Activated naive CD8-positive, alpha-beta T cell treated with anti-CD3 and anti-CD28 coated beads, Interleukin-2, amount 50 U/mL, for 24 hours (primary cell): ENCODE data around the gene WDR45B.

Experiments
- ATAC-seq: fragments of 150-1000 bp; cut with Tn5 transposase; one replicate; pipeline ENCODE4 v1.10.0; 2021
- DNase-seq: peaks from one replicate; pipeline ENCODE4 v3.0.0; 2021
- H3K27ac Mint-ChIP-seq: one replicate; pipeline ENCODE4 v1.8.0; 2021; ENCODE audit warnings: mild to moderate bottlenecking, mixed read lengths
- H3K27me3 Mint-ChIP-seq: one replicate; pipeline ENCODE4 v1.8.0; 2021; ENCODE audit warnings: mixed read lengths
- H3K36me3 Mint-ChIP-seq: one replicate; pipeline ENCODE4 v1.8.0; 2021; ENCODE audit warnings: low read depth, mixed read lengths
- H3K4me1 Mint-ChIP-seq: one replicate; pipeline ENCODE4 v1.8.0; 2021; ENCODE audit warnings: mixed read lengths
- H3K4me3 Mint-ChIP-seq: one replicate; pipeline ENCODE4 v1.8.0; 2021; ENCODE audit warnings: mild to moderate bottlenecking, moderate library complexity, mixed read lengths
- H3K9me3 Mint-ChIP-seq: one replicate; pipeline ENCODE4 v1.8.0; 2021; ENCODE audit warnings: mixed read lengths

WDR45B gene

DNA sequence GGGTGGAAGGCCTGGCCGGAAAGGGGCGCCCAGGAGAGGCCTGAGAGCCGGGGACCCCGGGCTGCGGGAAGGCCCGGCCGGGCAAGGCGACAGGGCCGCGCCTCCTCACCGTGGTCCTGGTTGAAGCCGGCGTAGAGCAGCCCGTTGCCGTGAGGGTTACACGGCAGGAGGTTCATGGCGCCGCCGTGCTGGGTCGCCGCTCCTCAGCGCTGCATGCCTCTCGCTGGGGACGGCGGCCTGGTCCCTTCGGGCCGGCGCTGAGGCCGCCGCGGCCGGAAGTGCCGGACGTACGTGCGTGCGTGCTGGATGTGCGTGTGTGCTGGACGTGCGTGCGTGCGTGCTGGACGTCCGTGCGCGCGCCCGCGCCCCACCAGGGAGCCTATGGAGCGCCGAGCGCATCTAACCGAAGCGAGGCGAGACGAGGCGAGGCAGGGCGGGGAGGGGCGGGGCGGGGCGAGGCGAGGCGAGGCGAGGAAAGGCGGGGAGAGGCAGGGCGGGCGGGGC, at the start of gene WDR45B:
Gene WDR45B, minus strand, starts transcription at position 280 of the 504 bp plus-strand sequence. Its CDS starts 104 bp downstream, at position 176.
- peak; percentile 90 for ATAC-seq
- peak; percentile 91 for DNase-seq
- H3K27ac Mint-ChIP-seq, result peak within 1 kb of the TSS; percentile 64
- peaks cover 18% of the 10 kb centered on the region for H3K4me1 Mint-ChIP-seq
- H3K36me3 Mint-ChIP-seq, result peaks cover 22% of the 10 kb centered on the region
- H3K27me3 Mint-ChIP-seq, result no peaks in the 10 kb centered on the region
- no peaks in the 10 kb centered on the region for H3K9me3 Mint-ChIP-seq
- peak within 1 kb of the TSS; percentile 83 for H3K4me3 Mint-ChIP-seq

DNA sequence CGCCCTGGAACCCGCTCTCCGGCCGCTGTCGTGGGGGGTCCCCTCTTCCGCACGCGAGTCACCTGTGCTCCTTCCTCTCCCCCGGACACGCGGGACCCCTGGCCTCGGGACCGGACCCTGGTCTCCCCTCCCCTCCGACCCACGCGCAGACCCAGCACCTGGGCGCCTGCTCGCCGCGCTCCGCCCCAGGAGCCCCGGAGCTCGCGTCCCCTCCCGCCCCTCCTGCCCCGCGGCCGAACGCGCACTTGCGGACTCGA, 49.5 kb upstream of the WDR45B start:
- Mint-ChIP-seq H3K4me3 (no peak overlapping the region), H3K36me3 (peaks cover 7% of the 10 kb centered on the region), H3K9me3 (peaks cover 7% of the 10 kb centered on the region), H3K27ac (no peak overlapping the region), H3K4me1 (peaks cover 7% of the 10 kb centered on the region), H3K27me3 (no peaks in the 10 kb centered on the region)
- DNase-seq (no peak), ATAC-seq (no peak)

GRCh38 chr17:82696916-82697807, 48.9 kb upstream of the WDR45B start:
- H3K4me1 Mint-ChIP-seq, result peaks cover 7% of the 10 kb centered on the region
- peaks cover 7% of the 10 kb centered on the region for H3K36me3 Mint-ChIP-seq
- DNase-seq (peak; percentile 23), ATAC-seq (no peak)
- H3K27me3 Mint-ChIP-seq, result no peaks in the 10 kb centered on the region
- peaks cover 7% of the 10 kb centered on the region for H3K9me3 Mint-ChIP-seq
- H3K27ac Mint-ChIP-seq, result no peak overlapping the region
- peak overlapping the region; percentile 26 for H3K4me3 Mint-ChIP-seq

DNA sequence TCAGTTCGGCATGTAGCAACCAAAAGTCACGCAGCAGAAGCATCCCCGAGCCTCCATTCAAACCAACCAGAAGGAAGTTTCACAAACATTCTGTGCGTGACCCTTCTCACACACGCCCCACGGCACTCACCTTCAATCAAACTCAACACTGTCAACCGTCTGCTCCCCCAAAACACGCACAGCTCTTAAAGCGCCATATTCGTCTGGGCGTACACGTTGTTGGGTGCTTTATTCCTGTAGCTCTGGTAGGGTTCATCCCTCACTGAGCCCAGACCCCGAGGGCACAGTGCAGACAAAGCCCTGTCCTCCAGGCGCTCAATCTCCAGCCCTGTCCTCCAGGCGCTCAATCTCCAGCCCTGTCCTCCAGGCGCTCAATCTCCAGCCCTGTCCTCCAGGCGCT, 48.0 kb upstream of the WDR45B start:
- Mint-ChIP-seq H3K4me1 (peaks cover 11% of the 10 kb centered on the region), H3K27ac (no peak overlapping the region), H3K27me3 (no peaks in the 10 kb centered on the region), H3K36me3 (peaks cover 7% of the 10 kb centered on the region), H3K9me3 (peaks cover 7% of the 10 kb centered on the region), H3K4me3 (no peak overlapping the region)
- DNase-seq (no peak), ATAC-seq (no peak)

DNA sequence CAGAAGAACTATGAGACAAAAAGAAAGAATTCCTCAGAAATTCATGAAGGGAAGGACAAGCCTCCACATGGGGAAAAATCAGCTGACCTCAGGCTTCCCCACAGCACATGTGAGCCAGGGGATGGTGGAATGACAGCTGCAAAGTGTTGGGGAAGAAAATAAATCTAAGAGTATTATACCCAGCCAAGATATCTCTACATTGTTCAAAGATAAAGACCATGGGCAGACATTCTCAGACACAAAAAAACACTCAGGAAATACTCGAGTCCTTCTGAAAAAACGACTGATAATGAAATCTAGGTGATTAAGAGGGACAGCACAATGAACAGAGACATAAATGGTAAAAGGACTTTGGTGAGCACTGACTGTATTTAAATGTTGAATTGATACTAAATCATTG, 46.4 kb upstream of the WDR45B start:
- H3K4me1 Mint-ChIP-seq, result peaks cover 13% of the 10 kb centered on the region
- ATAC-seq, result no peak
- no peak overlapping the region for H3K4me3 Mint-ChIP-seq
- H3K36me3 Mint-ChIP-seq, result peaks cover 7% of the 10 kb centered on the region
- peaks cover 7% of the 10 kb centered on the region for H3K9me3 Mint-ChIP-seq
- no peak overlapping the region for H3K27ac Mint-ChIP-seq
- H3K27me3 Mint-ChIP-seq, result no peaks in the 10 kb centered on the region
- no peak for DNase-seq

DNA sequence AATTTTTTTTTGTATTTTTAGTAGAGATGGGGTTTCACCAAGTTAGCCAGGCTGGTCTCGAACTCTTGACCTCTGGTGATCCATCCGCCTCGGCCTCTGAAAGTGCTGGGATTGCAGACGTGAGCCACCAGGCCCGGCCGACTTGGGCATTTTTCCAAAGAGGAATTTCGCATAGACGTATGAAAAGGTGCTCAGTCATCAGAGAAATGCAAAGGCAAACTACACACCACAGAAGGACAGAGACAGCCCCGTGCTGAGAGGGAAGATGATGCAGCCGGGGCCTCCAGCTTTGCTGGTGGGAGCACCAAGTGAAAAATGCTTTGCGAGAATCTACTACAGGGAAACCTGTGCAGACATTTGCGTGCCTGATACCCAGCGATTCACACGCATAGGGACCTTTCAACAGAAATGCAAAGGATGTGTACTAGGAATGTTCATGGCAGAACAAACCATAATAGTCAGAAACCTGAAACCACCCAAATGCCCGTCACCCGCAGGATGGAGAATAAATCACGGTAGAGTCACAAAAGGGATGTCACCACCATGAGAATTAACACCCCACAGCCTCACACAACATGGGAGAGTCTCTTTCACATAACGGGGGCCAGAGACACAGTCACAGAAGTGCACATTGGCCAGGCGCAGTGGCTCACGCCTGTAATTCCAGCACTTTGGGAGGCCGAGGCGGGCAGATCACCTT, 45.1 kb upstream of the WDR45B start:
- Mint-ChIP-seq H3K36me3 (peaks cover 7% of the 10 kb centered on the region), H3K4me3 (no peak overlapping the region), H3K27ac (no peak overlapping the region), H3K9me3 (peaks cover 7% of the 10 kb centered on the region), H3K27me3 (no peaks in the 10 kb centered on the region), H3K4me1 (peaks cover 9% of the 10 kb centered on the region)
- DNase-seq (no peak), ATAC-seq (no peak)

- H3K4me1 Mint-ChIP-seq, result peaks cover 8% of the 10 kb centered on the region
- H3K36me3 Mint-ChIP-seq, result peaks cover 7% of the 10 kb centered on the region
- peaks cover 7% of the 10 kb centered on the region for H3K9me3 Mint-ChIP-seq
- H3K4me3 Mint-ChIP-seq, result no peak overlapping the region
- ATAC-seq, result no peak
- no peak for DNase-seq
- no peaks in the 10 kb centered on the region for H3K27me3 Mint-ChIP-seq
- no peak overlapping the region for H3K27ac Mint-ChIP-seq
These were observed 44.0 kb upstream of the WDR45B start for GRCh38 chr17:82692268-82692667.

DNA sequence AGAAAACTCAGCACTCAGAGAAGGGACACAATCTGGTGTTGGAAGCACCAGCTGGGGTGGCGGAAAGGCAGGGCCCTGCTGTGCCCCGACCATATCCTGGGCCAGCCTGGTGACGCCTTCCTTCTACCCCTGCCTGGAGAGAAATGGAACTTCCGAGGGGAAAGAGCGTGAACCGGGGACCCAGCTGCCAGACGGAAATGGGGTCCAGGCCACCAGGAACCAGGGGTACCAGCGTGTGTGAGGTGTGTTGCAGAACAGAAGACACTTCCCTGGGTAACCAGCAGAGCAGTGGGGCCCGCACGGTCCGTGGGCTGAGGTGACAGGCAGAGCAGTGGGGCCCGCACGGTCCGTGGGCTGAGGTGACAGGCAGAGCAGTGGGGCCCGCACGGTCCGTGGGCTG, 43.5 kb upstream of the WDR45B start:
- Mint-ChIP-seq H3K4me1 (peaks cover 6% of the 10 kb centered on the region), H3K36me3 (peaks cover 7% of the 10 kb centered on the region), H3K9me3 (peaks cover 7% of the 10 kb centered on the region), H3K27ac (no peak overlapping the region), H3K4me3 (no peak overlapping the region), H3K27me3 (no peaks in the 10 kb centered on the region)
- DNase-seq (no peak), ATAC-seq (no peak)

DNA sequence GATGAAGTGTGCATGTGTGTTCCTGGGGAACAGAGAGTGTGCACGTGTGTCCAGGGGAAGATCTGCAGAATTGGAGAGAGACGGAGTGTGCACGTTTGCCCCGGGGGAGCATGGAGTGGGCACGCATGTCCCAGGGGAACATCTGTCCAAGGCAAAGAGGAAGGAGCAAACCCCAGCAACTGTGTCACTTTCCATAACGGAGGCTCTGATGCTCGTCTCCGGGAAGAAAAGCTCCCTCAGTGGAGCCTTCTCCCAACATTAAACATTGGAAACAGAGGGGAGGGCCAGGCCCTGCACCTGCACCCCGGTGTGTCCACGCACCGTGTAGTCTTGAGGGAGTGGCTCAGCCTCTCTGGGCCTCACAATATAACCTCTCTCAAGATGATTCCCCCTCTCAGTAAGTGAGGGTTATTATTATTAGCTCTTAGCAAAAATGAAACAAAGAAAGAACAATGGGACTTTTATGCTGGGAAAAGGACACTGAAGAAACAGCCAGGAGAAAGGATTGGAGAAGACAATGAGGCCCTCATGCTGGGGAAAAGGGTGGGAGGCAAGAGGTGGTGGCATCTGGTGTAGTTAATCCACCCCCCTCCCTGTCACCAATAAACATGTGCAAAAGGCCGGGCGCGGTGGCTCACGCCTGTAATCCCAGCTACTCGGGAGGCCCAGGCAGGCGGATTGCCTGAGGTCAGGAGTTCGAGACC, 42.7 kb upstream of the WDR45B start:
- peaks cover 6% of the 10 kb centered on the region for H3K4me1 Mint-ChIP-seq
- no peak overlapping the region for H3K27ac Mint-ChIP-seq
- no peak for DNase-seq
- H3K4me3 Mint-ChIP-seq, result no peak overlapping the region
- no peak for ATAC-seq
- H3K27me3 Mint-ChIP-seq, result no peaks in the 10 kb centered on the region
- H3K36me3 Mint-ChIP-seq, result peaks cover 7% of the 10 kb centered on the region
- peaks cover 7% of the 10 kb centered on the region for H3K9me3 Mint-ChIP-seq

DNA sequence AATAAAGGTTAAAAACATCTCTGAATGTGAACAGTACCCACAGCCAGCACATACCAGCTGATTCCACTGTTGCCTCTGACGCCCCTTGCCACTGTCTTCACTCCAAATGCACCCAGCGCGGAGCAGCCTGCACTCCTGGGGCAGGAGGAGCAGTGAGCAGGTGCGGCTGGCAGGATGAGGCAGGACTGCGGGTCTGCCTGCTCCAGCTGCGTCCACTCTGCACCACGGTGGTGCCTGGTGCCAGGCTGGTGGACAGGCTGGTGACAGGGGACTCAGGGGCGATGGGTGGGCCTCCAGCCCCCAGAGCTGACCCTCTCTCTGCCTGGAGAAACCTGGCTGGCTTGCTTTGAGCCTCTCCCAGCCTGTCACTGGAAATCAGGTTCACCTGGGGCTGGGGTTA, 40.8 kb upstream of the WDR45B start:
- Mint-ChIP-seq H3K4me1 (peaks cover 6% of the 10 kb centered on the region), H3K4me3 (no peak overlapping the region), H3K36me3 (no peaks in the 10 kb centered on the region), H3K27me3 (no peaks in the 10 kb centered on the region), H3K27ac (no peak overlapping the region), H3K9me3 (no peaks in the 10 kb centered on the region)
- ATAC-seq, result no peak
- DNase-seq, result no peak

- no peaks in the 10 kb centered on the region for H3K9me3 Mint-ChIP-seq
- H3K4me1 Mint-ChIP-seq, result peaks cover 6% of the 10 kb centered on the region
- H3K27ac Mint-ChIP-seq, result no peak overlapping the region
- ATAC-seq, result no peak
- no peaks in the 10 kb centered on the region for H3K36me3 Mint-ChIP-seq
- no peaks in the 10 kb centered on the region for H3K27me3 Mint-ChIP-seq
- H3K4me3 Mint-ChIP-seq, result no peak overlapping the region
- DNase-seq, result no peak
These were observed 39.6 kb upstream of the WDR45B start for GRCh38 chr17:82687871-82688270.

DNA sequence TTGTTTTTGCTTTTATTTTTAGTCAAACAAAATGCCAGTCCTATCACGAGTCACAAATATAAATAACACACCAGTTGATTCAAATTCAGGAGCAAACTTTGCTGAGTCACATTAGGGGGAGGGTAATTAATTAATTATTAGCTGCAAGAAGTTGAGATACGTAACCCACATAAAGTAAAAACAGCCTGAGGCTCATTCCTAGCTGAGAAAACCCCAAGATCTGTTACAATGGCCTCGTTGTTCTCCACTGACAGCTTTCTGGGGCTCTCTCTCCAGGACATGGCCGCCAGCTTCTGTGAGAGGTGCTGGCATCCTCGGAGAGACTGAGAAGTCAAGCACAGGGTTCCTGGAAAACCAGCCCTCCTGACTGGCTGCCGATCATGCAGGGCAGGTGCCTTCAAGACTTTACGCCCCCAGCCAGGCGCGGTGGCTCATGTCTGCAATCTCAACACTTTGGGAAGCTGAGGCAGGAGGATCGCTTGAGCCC, 39.2 kb upstream of the WDR45B start:
- Mint-ChIP-seq H3K4me1 (peaks cover 6% of the 10 kb centered on the region), H3K36me3 (no peaks in the 10 kb centered on the region), H3K9me3 (no peaks in the 10 kb centered on the region), H3K27me3 (no peaks in the 10 kb centered on the region), H3K4me3 (no peak overlapping the region), H3K27ac (no peak overlapping the region)
- no peak for DNase-seq
- ATAC-seq, result no peak

- DNase-seq, result no peak
- no peak overlapping the region for H3K4me3 Mint-ChIP-seq
- no peak for ATAC-seq
- H3K4me1 Mint-ChIP-seq, result peaks cover 5% of the 10 kb centered on the region
- no peak overlapping the region for H3K27ac Mint-ChIP-seq
- peaks cover 6% of the 10 kb centered on the region for H3K36me3 Mint-ChIP-seq
- H3K27me3 Mint-ChIP-seq, result no peaks in the 10 kb centered on the region
- peaks cover 6% of the 10 kb centered on the region for H3K9me3 Mint-ChIP-seq
These were observed 38.4 kb upstream of the WDR45B start for GRCh38 chr17:82686366-82687324.

GRCh38 chr17:82685291-82685690, 37.0 kb upstream of the WDR45B start:
- no peak for ATAC-seq
- Mint-ChIP-seq H3K4me1 (no peaks in the 10 kb centered on the region), H3K36me3 (peaks cover 6% of the 10 kb centered on the region), H3K27me3 (no peaks in the 10 kb centered on the region), H3K9me3 (peaks cover 7% of the 10 kb centered on the region), H3K4me3 (no peak overlapping the region), H3K27ac (no peak overlapping the region)
- no peak for DNase-seq
